ENCODE measurements around the gene RBBP8. TPM values are rescaled to one million over a fixed set of nuclear protein-coding genes. Genes with fewer than 3 reads are reported as not detected.

Gene RBBP8
- total and polyA plus RNA-seq, 2 experiments from 2014 or later = 13.1 to 25.7 TPM

DNA sequence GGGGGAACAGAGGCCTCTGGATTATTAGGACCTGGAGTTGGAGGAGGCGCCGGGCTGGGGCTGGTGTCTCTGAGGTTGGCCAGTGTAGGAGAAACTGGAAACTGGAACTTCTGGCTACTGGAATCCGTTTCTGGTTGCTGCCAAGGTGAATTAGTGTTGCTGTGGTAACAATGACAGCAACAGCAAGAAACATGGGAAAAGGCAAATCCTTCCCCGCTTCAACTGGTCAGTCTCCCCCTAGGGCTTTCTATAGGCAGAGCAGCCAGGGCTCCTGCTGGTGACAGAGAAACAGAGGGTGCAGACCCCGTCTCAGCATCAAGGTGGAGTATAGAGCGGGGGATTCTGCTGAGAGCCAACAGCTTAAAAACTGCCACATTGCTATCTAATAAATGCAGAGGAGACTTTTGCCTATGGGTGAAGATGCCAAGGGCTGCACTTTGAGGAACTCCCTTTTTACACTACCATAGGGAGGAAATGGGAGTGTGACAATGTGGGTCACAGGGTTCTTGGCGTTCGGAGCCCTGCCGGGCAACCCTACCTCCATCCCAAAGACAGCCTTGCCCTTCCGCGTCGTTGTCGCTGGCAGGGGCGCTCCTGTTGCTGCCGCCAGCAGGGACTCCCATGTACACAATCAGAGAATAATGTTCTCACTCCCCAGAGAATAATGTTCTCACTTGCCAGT, 120.8 kb downstream of the RBBP8 start:
- Histone ChIP-seq H3K9me2 (replicated peaks; ENCODE audit: insufficient read depth) (no peaks in the 10 kb centered on the region), H3K4me2 (no peak overlapping the region), H3K27me3 (no peaks in the 10 kb centered on the region), H3K27ac (no peak overlapping the region), H3K36me3 (replicated peaks; ENCODE audit: insufficient read depth, low read depth) (no peaks in the 10 kb centered on the region), H2AFZ (no peak overlapping the region), H3K9me3 (ENCODE audit: low read depth) (no peaks in the 10 kb centered on the region), H3K4me1 (ENCODE audit: insufficient read depth) (peaks cover 4% of the 10 kb centered on the region), H4K20me1 (ENCODE audit: insufficient read depth, poor library complexity, severe bottlenecking) (no peaks in the 10 kb centered on the region), H3K4me3 (no peak overlapping the region), H3K79me2 (no peaks in the 10 kb centered on the region)
- TF ChIP-seq, protein P1, sequence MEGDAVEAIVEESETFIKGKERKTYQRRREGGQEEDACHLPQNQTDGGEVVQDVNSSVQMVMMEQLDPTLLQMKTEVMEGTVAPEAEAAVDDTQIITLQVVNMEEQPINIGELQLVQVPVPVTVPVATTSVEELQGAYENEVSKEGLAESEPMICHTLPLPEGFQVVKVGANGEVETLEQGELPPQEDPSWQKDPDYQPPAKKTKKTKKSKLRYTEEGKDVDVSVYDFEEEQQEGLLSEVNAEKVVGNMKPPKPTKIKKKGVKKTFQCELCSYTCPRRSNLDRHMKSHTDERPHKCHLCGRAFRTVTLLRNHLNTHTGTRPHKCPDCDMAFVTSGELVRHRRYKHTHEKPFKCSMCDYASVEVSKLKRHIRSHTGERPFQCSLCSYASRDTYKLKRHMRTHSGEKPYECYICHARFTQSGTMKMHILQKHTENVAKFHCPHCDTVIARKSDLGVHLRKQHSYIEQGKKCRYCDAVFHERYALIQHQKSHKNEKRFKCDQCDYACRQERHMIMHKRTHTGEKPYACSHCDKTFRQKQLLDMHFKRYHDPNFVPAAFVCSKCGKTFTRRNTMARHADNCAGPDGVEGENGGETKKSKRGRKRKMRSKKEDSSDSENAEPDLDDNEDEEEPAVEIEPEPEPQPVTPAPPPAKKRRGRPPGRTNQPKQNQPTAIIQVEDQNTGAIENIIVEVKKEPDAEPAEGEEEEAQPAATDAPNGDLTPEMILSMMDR (IDR thresholded peaks at IDR 0.05; ENCODE audit: poor library complexity) = peak; percentile 30
- TF ChIP-seq EZH2phosphoT487 (IDR thresholded peaks at IDR 0.05; ENCODE audit: low read depth, severe bottlenecking, unreplicated experiment) = no peak
- 55% methylated on average over 15 of the region's 15 CpGs for WGBS (ENCODE audit: low lambda C conversion rate, missing lambda C conversion rate)
- DNase-seq (ENCODE audit: low spot score) = peak; percentile 62

DNA sequence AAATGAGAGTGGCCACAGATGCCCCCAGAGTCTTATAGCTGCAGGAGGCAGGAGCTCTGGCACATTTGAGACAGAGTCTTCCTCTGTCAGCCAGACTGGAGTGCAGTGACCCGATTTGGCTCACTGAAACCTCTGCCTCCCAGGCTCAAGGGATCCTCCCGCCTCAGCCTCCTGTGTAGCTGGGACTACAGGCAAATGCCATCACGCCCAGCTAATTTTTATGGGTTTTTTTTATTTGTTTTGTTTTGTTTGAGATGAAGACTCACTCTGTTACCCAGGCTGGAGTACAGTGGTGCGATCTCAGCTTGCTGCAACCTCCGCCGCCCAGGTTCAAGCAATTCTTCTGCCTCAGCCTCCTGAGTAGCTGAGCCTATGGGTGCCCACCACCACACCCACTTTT, 121.4 kb downstream of the RBBP8 start:
- no peak overlapping the region for H2AFZ ChIP-seq
- no peaks in the 10 kb centered on the region for H3K79me2 ChIP-seq
- TF ChIP-seq EZH2 (IDR thresholded peaks at IDR 0.05; ENCODE audit: borderline replicate concordance) (no peak), EZH2phosphoT487 (IDR thresholded peaks at IDR 0.05; ENCODE audit: low read depth, severe bottlenecking, unreplicated experiment) (no peak)
- TF ChIP-seq, protein P1 (IDR thresholded peaks at IDR 0.05; ENCODE audit: poor library complexity) = no peak
- no peak overlapping the region for H3K4me2 ChIP-seq
- peaks cover 4% of the 10 kb centered on the region for H3K4me1 ChIP-seq (ENCODE audit: insufficient read depth)
- H3K4me3 ChIP-seq = no peak overlapping the region
- no peak overlapping the region for H3K27ac ChIP-seq
- no peaks in the 10 kb centered on the region for H4K20me1 ChIP-seq (ENCODE audit: insufficient read depth, poor library complexity, severe bottlenecking)
- no peaks in the 10 kb centered on the region for H3K27me3 ChIP-seq
- H3K9me2 ChIP-seq (replicated peaks; ENCODE audit: insufficient read depth) = no peaks in the 10 kb centered on the region
- 96% methylated on average over 6 of the region's 6 CpGs for WGBS (ENCODE audit: low lambda C conversion rate, missing lambda C conversion rate)
- H3K9me3 ChIP-seq (ENCODE audit: low read depth) = no peaks in the 10 kb centered on the region
- DNase-seq (ENCODE audit: low spot score) = no peak
- no peaks in the 10 kb centered on the region for H3K36me3 ChIP-seq (replicated peaks; ENCODE audit: insufficient read depth, low read depth)

DNA sequence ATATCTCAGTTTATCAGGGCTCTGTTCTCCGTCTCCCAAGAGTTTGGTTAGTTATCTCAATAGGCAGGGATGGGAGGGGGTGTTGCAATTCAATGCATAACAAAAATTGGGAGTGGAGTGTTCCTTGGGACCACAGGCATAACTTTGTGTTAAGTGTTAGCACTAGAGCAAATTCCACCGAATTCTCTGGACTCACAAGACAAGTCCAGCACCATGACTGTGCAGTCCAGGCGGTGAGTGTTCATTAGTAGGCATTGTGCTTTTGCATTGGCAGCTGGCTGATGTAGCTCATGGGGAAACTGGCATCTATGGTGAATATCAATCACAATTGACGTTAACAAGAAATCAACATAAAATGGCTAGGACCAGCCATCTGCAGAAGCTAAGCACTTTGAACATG, 123.2 kb downstream of the RBBP8 start:
- Histone ChIP-seq H3K27me3 (no peaks in the 10 kb centered on the region), H3K9me3 (ENCODE audit: low read depth) (no peaks in the 10 kb centered on the region), H3K79me2 (no peaks in the 10 kb centered on the region), H3K4me1 (ENCODE audit: insufficient read depth) (peaks cover 4% of the 10 kb centered on the region), H2AFZ (no peak overlapping the region), H3K27ac (no peak overlapping the region), H3K4me2 (no peak overlapping the region), H4K20me1 (ENCODE audit: insufficient read depth, poor library complexity, severe bottlenecking) (no peaks in the 10 kb centered on the region), H3K4me3 (no peak overlapping the region), H3K9me2 (replicated peaks; ENCODE audit: insufficient read depth) (no peaks in the 10 kb centered on the region), H3K36me3 (replicated peaks; ENCODE audit: insufficient read depth, low read depth) (no peaks in the 10 kb centered on the region)
- DNase-seq (ENCODE audit: low spot score) = no peak
- no peak for TF ChIP-seq EZH2phosphoT487 (IDR thresholded peaks at IDR 0.05; ENCODE audit: low read depth, severe bottlenecking, unreplicated experiment)
- TF ChIP-seq, protein P1 (IDR thresholded peaks at IDR 0.05; ENCODE audit: poor library complexity) = no peak
- no peak for TF ChIP-seq EZH2 (IDR thresholded peaks at IDR 0.05; ENCODE audit: borderline replicate concordance)
- WGBS (ENCODE audit: low lambda C conversion rate, missing lambda C conversion rate) = 87% methylated on average over 4 of the region's 4 CpGs

All from hepatocyte (in vitro differentiated cells).